Measurements from ENCODE around the gene RNF220. TPM values are rescaled to one million over a fixed set of nuclear protein-coding genes. Genes with fewer than 3 reads are reported as not detected.
A peak's percentile ranks its signal among the peaks of the same experiment; 100 is the strongest.

Gene RNF220
- total RNA-seq, 1 donor: 158 TPM

DNA sequence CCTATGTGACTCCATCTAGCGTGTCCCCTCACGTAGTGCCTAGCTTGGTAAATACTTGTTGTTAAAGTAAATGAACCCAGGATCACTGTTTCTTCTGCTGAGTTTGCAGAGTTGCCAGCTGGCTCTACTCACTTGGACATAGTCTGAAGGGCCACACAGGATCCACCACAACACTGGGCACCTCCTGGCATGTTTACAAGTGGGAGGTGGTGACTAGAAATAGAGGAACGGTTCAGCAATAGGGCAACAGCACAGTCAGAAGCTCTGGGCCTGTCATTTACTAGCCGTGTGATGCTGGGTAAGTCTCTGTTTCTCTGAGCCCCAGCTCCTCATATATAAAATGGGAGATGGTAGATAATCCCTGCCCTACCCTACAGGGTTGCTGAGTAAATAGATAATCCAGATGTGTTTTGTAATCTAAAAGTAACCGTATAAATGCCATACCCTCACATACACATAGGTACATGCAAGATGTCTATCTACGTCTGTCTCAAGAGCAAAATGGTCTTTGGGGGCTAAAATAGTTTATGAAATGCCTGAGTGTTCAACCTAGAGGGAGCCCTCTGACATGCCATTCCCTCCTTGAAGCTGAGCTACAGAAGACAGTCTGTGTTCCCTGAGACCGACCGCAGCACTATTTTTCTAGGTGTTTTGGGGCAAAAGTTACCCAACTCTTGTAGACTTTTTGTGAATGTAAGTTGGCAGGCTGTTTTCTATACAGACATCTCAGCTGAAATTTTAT, 20.5 kb downstream of the RNF220 start:
- DNase-seq (ENCODE audit: low read depth in 2 of 3, low spot score in 2 of 3): no peak

DNA sequence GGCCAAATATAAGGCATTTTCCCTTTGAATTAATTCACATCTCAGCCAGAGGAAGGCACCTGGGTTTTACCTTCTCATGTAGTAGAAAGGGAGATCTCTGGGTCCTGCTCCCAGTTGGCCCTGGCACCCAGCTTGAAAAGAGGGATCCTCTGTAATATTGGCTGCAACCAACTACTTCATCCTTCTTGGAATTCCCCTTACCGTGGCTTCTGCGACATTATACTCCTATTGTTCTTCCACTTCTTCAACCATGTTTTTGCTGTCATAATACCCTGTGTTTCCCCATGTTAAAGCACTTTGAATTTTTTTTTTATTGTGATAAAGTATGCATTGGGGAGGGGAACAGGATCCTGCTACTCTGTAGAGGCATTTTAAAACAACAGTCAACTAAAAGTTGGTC, 26.8 kb downstream of the RNF220 start:
- DNase-seq (ENCODE audit: low read depth in 2 of 3, low spot score in 2 of 3): no peak

- peak in 2 of 3 donors; percentile 82 to 89 for DNase-seq (ENCODE audit: low read depth in 2 of 3, low spot score in 2 of 3)
Measured at GRCh38 chr1:44433209-44433608, 28.2 kb downstream of the RNF220 start.

- no peak for DNase-seq (ENCODE audit: low read depth in 2 of 3, low spot score in 2 of 3)
Measured at GRCh38 chr1:44436401-44437106, 31.5 kb downstream of the RNF220 start.

GRCh38 chr1:44437107-44437716, 32.2 kb downstream of the RNF220 start:
- DNase-seq (ENCODE audit: low read depth in 2 of 3, low spot score in 2 of 3): no peak

- no peak for DNase-seq (ENCODE audit: low read depth in 2 of 3, low spot score in 2 of 3)
Measured at GRCh38 chr1:44442791-44443190, 37.7 kb downstream of the RNF220 start.

GRCh38 chr1:44447051-44447810, 42.2 kb downstream of the RNF220 start:
- no peak for DNase-seq (ENCODE audit: low read depth in 2 of 3, low spot score in 2 of 3)

GRCh38 chr1:44453798-44454349, 48.8 kb downstream of the RNF220 start:
- DNase-seq (ENCODE audit: low read depth in 2 of 3, low spot score in 2 of 3): no peak

- DNase-seq (ENCODE audit: low read depth in 2 of 3, low spot score in 2 of 3): no peak
Measured at GRCh38 chr1:44454704-44455103, 49.6 kb downstream of the RNF220 start.

GRCh38 chr1:44460107-44460882, 55.2 kb downstream of the RNF220 start:
- peak in 1 of 3 donors; percentile 53 for DNase-seq (ENCODE audit: low read depth in 2 of 3, low spot score in 2 of 3)

DNA sequence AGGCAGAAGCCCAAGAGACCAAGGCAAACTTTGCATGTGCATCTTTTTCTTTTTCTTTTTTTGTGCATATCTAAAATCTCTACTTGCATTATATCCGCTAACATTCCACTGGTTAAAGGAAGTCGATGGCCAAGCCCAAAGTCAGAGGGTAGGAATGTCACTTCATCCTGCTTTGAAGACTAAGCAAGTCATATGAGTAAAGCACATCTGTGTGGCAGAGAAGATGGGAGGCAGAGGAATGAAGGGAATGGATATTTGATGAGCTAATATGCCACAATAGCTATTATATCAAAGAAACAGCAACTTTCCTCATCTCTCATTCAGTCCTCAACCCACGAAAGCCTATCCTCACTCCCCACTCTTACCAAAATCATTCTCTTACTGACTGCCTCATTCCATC, 59.3 kb downstream of the RNF220 start:
- no peak for DNase-seq (ENCODE audit: low read depth in 2 of 3, low spot score in 2 of 3)

DNA sequence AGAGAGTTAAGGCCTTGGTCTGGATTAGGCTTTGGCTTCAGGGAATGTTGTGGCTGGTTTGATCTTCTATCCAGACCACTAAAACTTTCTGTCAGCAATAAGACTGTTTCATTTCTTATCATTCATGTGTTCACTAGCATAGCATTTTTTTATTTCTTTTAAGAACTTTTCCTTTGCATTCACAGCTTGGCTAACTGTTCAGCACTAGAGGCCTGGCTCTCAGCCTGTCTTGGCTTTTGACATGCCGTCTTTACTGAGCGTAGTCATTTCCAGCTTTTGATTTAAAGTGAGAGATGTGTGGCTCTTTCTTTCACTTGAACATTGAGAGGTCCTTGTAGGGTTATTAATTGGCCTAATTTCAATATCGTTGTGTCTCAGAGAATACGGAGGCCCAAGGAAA, 62.5 kb downstream of the RNF220 start:
- no peak for DNase-seq (ENCODE audit: low read depth in 2 of 3, low spot score in 2 of 3)

DNA sequence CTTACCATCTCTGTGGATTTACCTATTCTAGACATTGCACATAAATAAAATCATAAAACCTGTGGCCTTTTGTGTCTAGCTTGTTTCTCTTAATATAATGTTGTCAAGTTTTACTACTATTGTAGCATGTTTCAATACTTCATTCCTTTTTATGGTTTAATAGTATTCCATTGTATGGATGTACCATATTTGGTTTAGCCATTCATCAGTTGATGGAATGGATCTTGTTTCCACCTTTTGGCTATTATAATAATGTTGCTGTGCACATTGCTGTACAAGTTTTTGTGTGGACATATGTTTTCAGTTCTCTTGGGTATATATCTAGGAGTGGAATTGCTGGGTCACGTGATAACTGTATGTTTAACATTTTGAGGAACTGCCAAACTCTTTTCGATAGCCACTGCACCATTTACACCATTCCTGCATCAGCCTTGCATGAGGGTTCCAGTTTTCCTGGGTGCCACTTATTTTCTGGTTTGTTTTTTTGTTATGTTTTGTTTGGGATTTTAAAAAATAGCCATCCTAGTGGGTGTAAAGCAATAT, 66.9 kb downstream of the RNF220 start:
- DNase-seq (ENCODE audit: low read depth in 2 of 3, low spot score in 2 of 3): peak in 1 of 3 donors; percentile 13

GRCh38 chr1:44472620-44473525, 67.8 kb downstream of the RNF220 start:
- peak in 2 of 3 donors; percentile 39 to 41 for DNase-seq (ENCODE audit: low read depth in 2 of 3, low spot score in 2 of 3)

DNA sequence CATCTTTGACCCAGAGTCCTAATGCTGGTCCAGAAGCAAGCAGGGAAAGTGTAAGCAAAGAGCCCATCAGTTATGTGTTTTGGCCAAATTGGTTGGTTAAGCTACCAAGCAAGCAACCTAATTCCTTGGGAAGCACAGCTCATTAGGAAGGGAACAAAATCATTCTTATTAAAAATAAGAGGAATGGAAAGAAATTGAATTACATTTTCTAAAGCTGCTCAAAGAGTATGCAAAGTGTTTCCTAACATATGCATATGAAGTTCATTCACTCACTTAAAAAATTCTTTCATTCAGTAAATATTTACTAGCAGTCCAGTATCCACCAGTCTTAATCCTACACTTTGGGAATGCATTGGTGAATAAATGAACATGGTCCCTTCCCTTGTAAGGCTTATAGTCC, 71.8 kb downstream of the RNF220 start:
- no peak for DNase-seq (ENCODE audit: low read depth in 2 of 3, low spot score in 2 of 3)

- no peak for DNase-seq (ENCODE audit: low read depth in 2 of 3, low spot score in 2 of 3)
Measured at GRCh38 chr1:44481701-44482100, 76.6 kb downstream of the RNF220 start.

- no peak for DNase-seq (ENCODE audit: low read depth in 2 of 3, low spot score in 2 of 3)
Measured at GRCh38 chr1:44483089-44483874, 78.2 kb downstream of the RNF220 start.

GRCh38 chr1:44484155-44484688, 79.2 kb downstream of the RNF220 start:
- DNase-seq (ENCODE audit: low read depth in 2 of 3, low spot score in 2 of 3): peak in 1 of 3 donors; percentile 45

All from hematopoietic multipotent progenitor cell (in vitro differentiated cells).